Gastrocnemius medialis (tissue), 4 donors: ENCODE results near the gene PRDX5. TPM values are rescaled to one million over a fixed set of nuclear protein-coding genes. Genes with fewer than 3 reads are reported as not detected.

Source experiments
- ATAC-seq, 2 donors: fragments of 150-250 bp; one replicate each; pipeline ENCODE4 v1.9.1; 2016
- DNase-seq, 2 donors: peaks; one replicate each; pipeline ENCODE4 v3.0.0-alpha.2; 2019
- H3K27ac ChIP-seq, 4 donors: fragments of 200-600 bp; sonication (generic); 1 replicate in 1 of 4; 2 replicates in 3 of 4; pipeline ENCODE4 v1.5.1; 2016 to 2018; ENCODE audit warnings: mild to moderate bottlenecking in 2 of 4, moderate library complexity in 1 of 4
- H3K27me3 ChIP-seq, 3 donors: fragments of 200-600 bp; sonication (generic) in 2 of 3; 1 replicate in 1 of 3; 2 replicates in 2 of 3; pipeline versions ENCODE4 v1.5.1 to v1.6.0; 2016 to 2019; ENCODE audit warnings: mild to moderate bottlenecking in 1 of 3, moderate library complexity in 1 of 3
- H3K36me3 ChIP-seq, 2 donors: fragments of 200-600 bp; sonication (generic) in 1 of 2; one replicate each; pipeline ENCODE4 v1.5.1; 2017 to 2018
- H3K4me1 ChIP-seq, 2 donors: fragments of 200-600 bp; sonication (generic) in 1 of 2; one replicate each; pipeline ENCODE4 v1.5.1; 2016 to 2017; ENCODE audit warnings: mild to moderate bottlenecking in 2 of 2
- H3K4me3 ChIP-seq, 4 donors: fragments of 200-600 bp; sonication (generic) in 3 of 4; 1 replicate in 1 of 4; 2 replicates in 3 of 4; pipeline ENCODE4 v1.5.1; 2016 to 2019; ENCODE audit warnings: mild to moderate bottlenecking in 2 of 4
- H3K9me3 ChIP-seq, 3 donors: fragments of 200-600 bp; sonication (generic) in 2 of 3; 1 replicate in 1 of 3; 2 replicates in 2 of 3; pipeline ENCODE4 v1.5.1; 2016 to 2019
- POLR2A ChIP-seq, 2 donors: fragments of 450-650 bp; IDR thresholded peaks; one replicate each; pipeline ENCODE4 v1.6.1; 2017; ENCODE audit warnings: antibody characterized with exemption in 2 of 2, mild to moderate bottlenecking in 2 of 2, moderate library complexity in 2 of 2
- in situ Hi-C, 4 donors: fragments of 200-750 bp; cut with MboI; loops; one replicate each; pipeline versions ENCODE4 v1.15.0 to v1.8.0; 2017; ENCODE audit warnings: low sequenced_read_pairs in 4 of 4
- intact Hi-C: fragments of 100-400 bp; cut with DNase I; formaldehyde crosslinking; loops from one replicate; pipeline ENCODE4 v1.15.1; 2023; ENCODE audit warnings: low total_unique reads
- total RNA-seq, 4 donors: library from RNA; depleted of rRNA; stranded (reverse); fragments of >200 nt; gene quantifications; one replicate each; pipeline versions ENCODE4 v1.1.0 to v1.2.3, GENCODE V29; 2016
- TF ChIP-seq, protein P1 (sequence below), 5 experiments: fragments of 450-650 bp in 3 of 5; fragments of 200-600 bp in 2 of 5; sonication (generic) in 2 of 5; IDR thresholded peaks in 4 of 5; conservative IDR thresholded peaks in 1 of 5; 1 replicate in 4 of 5; 2 replicates in 1 of 5; pipeline ENCODE4 v1.5.1; 2016 to 2019; ENCODE audit warnings: antibody characterized with exemption in 5 of 5, mild to moderate bottlenecking in 3 of 5, moderate library complexity in 3 of 5

Gene PRDX5
- total RNA-seq, 4 donors from 2014 or later, result 170 to 257 (median 219) TPM

- in situ Hi-C loops, result no loop called here
- TF ChIP-seq, protein P1, sequence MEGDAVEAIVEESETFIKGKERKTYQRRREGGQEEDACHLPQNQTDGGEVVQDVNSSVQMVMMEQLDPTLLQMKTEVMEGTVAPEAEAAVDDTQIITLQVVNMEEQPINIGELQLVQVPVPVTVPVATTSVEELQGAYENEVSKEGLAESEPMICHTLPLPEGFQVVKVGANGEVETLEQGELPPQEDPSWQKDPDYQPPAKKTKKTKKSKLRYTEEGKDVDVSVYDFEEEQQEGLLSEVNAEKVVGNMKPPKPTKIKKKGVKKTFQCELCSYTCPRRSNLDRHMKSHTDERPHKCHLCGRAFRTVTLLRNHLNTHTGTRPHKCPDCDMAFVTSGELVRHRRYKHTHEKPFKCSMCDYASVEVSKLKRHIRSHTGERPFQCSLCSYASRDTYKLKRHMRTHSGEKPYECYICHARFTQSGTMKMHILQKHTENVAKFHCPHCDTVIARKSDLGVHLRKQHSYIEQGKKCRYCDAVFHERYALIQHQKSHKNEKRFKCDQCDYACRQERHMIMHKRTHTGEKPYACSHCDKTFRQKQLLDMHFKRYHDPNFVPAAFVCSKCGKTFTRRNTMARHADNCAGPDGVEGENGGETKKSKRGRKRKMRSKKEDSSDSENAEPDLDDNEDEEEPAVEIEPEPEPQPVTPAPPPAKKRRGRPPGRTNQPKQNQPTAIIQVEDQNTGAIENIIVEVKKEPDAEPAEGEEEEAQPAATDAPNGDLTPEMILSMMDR (IDR thresholded peaks at IDR 0.05 in 4 of 5, conservative IDR thresholded peaks at IDR 0.05 in 1 of 5), result no peak
- no peak for TF ChIP-seq POLR2A (IDR thresholded peaks at IDR 0.05)
- ATAC-seq (no peak), DNase-seq (no peak)
- no peaks in the 10 kb centered on the region for H3K27me3 ChIP-seq
- H3K9me3 ChIP-seq, result no peaks in the 10 kb centered on the region
- no peak overlapping the region for H3K27ac ChIP-seq
- peaks cover 5 to 19% of the 10 kb centered on the region in 2 donors for H3K4me1 ChIP-seq
- peaks cover 0 to 64% of the 10 kb centered on the region in 2 donors for H3K36me3 ChIP-seq
- no peak overlapping the region for H3K4me3 ChIP-seq
- intact Hi-C loops, result no loop called here
Measured at GRCh38 chr11:64362339-64362738, 44.4 kb downstream of the PRDX5 start.

GRCh38 chr11:64364435-64364834 is 46.5 kb downstream of the PRDX5 start:
- H3K27me3 ChIP-seq, result no peaks in the 10 kb centered on the region
- H3K36me3 ChIP-seq, result peaks cover 0 to 78% of the 10 kb centered on the region in 2 donors
- no peak for TF ChIP-seq POLR2A (IDR thresholded peaks at IDR 0.05)
- TF ChIP-seq, protein P1 (IDR thresholded peaks at IDR 0.05 in 4 of 5, conservative IDR thresholded peaks at IDR 0.05 in 1 of 5), result no peak
- intact Hi-C loops, result no loop called here
- in situ Hi-C loops, result no loop called here
- DNase-seq (no peak), ATAC-seq (no peak)
- peaks cover 0 to 8% of the 10 kb centered on the region in 2 donors for H3K4me1 ChIP-seq
- no peaks in the 10 kb centered on the region for H3K9me3 ChIP-seq
- no peak overlapping the region for H3K27ac ChIP-seq
- H3K4me3 ChIP-seq, result no peak overlapping the region

DNA sequence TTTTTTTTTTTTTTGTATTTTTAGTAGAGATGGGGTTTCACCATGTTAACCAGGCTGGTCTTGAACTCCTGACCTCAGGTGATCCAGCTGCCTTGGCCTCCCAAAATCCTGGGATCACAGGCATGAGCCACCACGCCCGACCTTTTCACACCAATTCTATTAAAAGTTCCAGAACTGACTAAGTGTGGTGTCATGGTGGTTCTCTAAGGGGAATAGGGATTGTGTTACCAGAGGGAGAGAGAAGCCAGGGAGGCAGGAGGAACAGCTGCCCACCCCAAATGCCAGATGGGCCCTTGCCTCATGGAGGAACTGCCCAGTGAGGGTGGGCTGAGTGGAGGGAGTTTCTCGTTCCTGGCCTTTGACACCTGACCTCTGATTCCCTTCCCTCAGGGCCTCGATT is 47.0 kb downstream of the PRDX5 start:
- H3K36me3 ChIP-seq, result peaks cover 0 to 78% of the 10 kb centered on the region in 2 donors
- DNase-seq (no peak), ATAC-seq (no peak)
- no peak overlapping the region for H3K4me3 ChIP-seq
- intact Hi-C loops, result no loop called here
- H3K27ac ChIP-seq, result no peak overlapping the region
- in situ Hi-C loops, result no loop called here
- H3K4me1 ChIP-seq, result peaks cover 0 to 4% of the 10 kb centered on the region in 2 donors
- H3K9me3 ChIP-seq, result no peaks in the 10 kb centered on the region
- TF ChIP-seq, protein P1 (IDR thresholded peaks at IDR 0.05 in 4 of 5, conservative IDR thresholded peaks at IDR 0.05 in 1 of 5), result no peak
- no peak for TF ChIP-seq POLR2A (IDR thresholded peaks at IDR 0.05)
- no peaks in the 10 kb centered on the region for H3K27me3 ChIP-seq

DNA sequence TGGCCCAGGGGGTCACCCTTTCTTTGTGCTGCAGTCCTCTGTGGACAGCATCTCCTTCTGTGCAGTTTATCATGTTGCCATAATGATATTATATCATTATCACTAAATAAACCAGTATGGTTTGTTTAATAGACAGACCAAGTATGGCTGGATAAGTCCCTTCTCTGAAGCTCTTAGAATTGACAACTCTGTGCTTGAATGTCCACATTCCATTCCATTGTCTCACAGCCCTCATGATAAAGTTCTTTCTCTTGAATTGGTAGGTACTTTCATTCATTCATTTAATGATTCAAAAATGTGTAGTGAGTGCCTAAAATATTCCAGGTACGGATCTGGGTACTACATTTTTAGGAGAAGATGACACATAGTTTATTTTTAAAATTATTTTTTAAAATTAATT is 48.8 kb downstream of the PRDX5 start:
- in situ Hi-C loops (no loop called here), intact Hi-C loops (no loop called here)
- Histone ChIP-seq H3K4me3 (no peak overlapping the region), H3K36me3 (peaks cover 0 to 62% of the 10 kb centered on the region in 2 donors), H3K9me3 (no peaks in the 10 kb centered on the region), H3K4me1 (no peaks in the 10 kb centered on the region), H3K27me3 (no peaks in the 10 kb centered on the region), H3K27ac (no peak overlapping the region)
- no peak for DNase-seq
- TF ChIP-seq, protein P1 (IDR thresholded peaks at IDR 0.05 in 4 of 5, conservative IDR thresholded peaks at IDR 0.05 in 1 of 5), result no peak
- TF ChIP-seq POLR2A (IDR thresholded peaks at IDR 0.05), result no peak
- ATAC-seq, result no peak
